ENCODE results near the gene SIGLEC7. TPM values are rescaled to one million over a fixed set of nuclear protein-coding genes. Genes with fewer than 3 reads are reported as not detected.

SIGLEC7 gene
- total RNA-seq, 5 donors from 2014 or later (not counting 1 experiment from before 2014, with no cell fraction given) = 0.30 to 3.3 (median 1.0) TPM; not detected in 1

GRCh38 chr19:51102991-51103390 is 39.1 kb upstream of the SIGLEC7 start:
- H3K27me3 ChIP-seq (replicated peaks in 1 of 2; ENCODE audit: control insufficient read depth in 2 of 2, extremely low read depth in 1 of 2, insufficient read depth in 2 of 2, low read length in 1 of 2) = no peaks in the 10 kb centered on the region
- Mint-ChIP-seq H3K9me3 (no peaks in the 10 kb centered on the region), H3K27me3 (no peaks in the 10 kb centered on the region), H3K4me3 (no peak overlapping the region), H3K27ac (no peak overlapping the region), H3K36me3 (peaks cover 38% of the 10 kb centered on the region), H3K4me1 (peaks cover 46 to 60% (median 55%) of the 10 kb centered on the region in 3 donors)
- no peaks in the 10 kb centered on the region for H3K9me3 ChIP-seq
- DNase-seq (no peak), ATAC-seq (replicated peaks in 1 of 4) (no peak)
- peaks cover 8 to 39% of the 10 kb centered on the region in 2 experiments for H3K4me1 ChIP-seq (ENCODE audit: control insufficient read depth in 1 of 2, extremely low read depth in 1 of 2, insufficient read depth in 2 of 2, low read length in 2 of 2)
- H3K4me3 ChIP-seq (ENCODE audit: control insufficient read depth in 1 of 2, extremely low read depth in 1 of 2, low read length in 1 of 2) = no peak overlapping the region
- H3K36me3 ChIP-seq (ENCODE audit: control insufficient read depth in 2 of 2, extremely low read depth in 1 of 2, insufficient read depth in 1 of 2, low read length in 1 of 2) = peaks cover 7 to 40% of the 10 kb centered on the region in 2 donors
- ChIA-PET POLR2A (no interaction called here), CTCF (no interaction called here)
- 82% methylated on average over 1 of the region's 7 CpGs for WGBS (ENCODE audit: insufficient coverage)
- H3K27ac ChIP-seq (ENCODE audit: low read length) = no peak overlapping the region

- ChIA-PET POLR2A (no interaction called here), CTCF (no interaction called here)
- H3K4me1 ChIP-seq (ENCODE audit: control insufficient read depth in 1 of 2, extremely low read depth in 1 of 2, insufficient read depth in 2 of 2, low read length in 2 of 2) = peaks cover 8 to 41% of the 10 kb centered on the region in 2 experiments
- Mint-ChIP-seq H3K4me3 (no peak overlapping the region), H3K4me1 (peaks cover 55 to 68% (median 64%) of the 10 kb centered on the region in 3 donors), H3K27me3 (no peaks in the 10 kb centered on the region), H3K9me3 (no peaks in the 10 kb centered on the region), H3K36me3 (peaks cover 38% of the 10 kb centered on the region), H3K27ac (no peak overlapping the region)
- H3K27me3 ChIP-seq (replicated peaks in 1 of 2; ENCODE audit: control insufficient read depth in 2 of 2, extremely low read depth in 1 of 2, insufficient read depth in 2 of 2, low read length in 1 of 2) = no peaks in the 10 kb centered on the region
- H3K4me3 ChIP-seq (ENCODE audit: control insufficient read depth in 1 of 2, extremely low read depth in 1 of 2, low read length in 1 of 2) = no peak overlapping the region
- DNase-seq (no peak), ATAC-seq (replicated peaks in 1 of 4) (no peak)
- H3K27ac ChIP-seq (ENCODE audit: low read length) = no peak overlapping the region
- H3K36me3 ChIP-seq (ENCODE audit: control insufficient read depth in 2 of 2, extremely low read depth in 1 of 2, insufficient read depth in 1 of 2, low read length in 1 of 2) = peaks cover 7 to 36% of the 10 kb centered on the region in 2 donors
- WGBS (ENCODE audit: insufficient coverage) = 97% methylated on average over 43 of the region's 49 CpGs
- no peaks in the 10 kb centered on the region for H3K9me3 ChIP-seq
Measured at GRCh38 chr19:51103926-51104341, 38.2 kb upstream of the SIGLEC7 start.

GRCh38 chr19:51107406-51108065 is 34.6 kb upstream of the SIGLEC7 start:
- Histone ChIP-seq H3K4me3 (ENCODE audit: control insufficient read depth in 1 of 2, extremely low read depth in 1 of 2, low read length in 1 of 2) (peak overlapping the region; percentile 83 to 86), H3K4me1 (ENCODE audit: control insufficient read depth in 1 of 2, extremely low read depth in 1 of 2, insufficient read depth in 2 of 2, low read length in 2 of 2) (peaks cover 8 to 36% of the 10 kb centered on the region in 2 experiments), H3K36me3 (ENCODE audit: control insufficient read depth in 2 of 2, extremely low read depth in 1 of 2, insufficient read depth in 1 of 2, low read length in 1 of 2) (peaks cover 7 to 19% of the 10 kb centered on the region in 2 donors), H3K9me3 (no peaks in the 10 kb centered on the region), H3K27ac (ENCODE audit: low read length) (peak overlapping the region; percentile 42), H3K27me3 (replicated peaks in 1 of 2; ENCODE audit: control insufficient read depth in 2 of 2, extremely low read depth in 1 of 2, insufficient read depth in 2 of 2, low read length in 1 of 2) (no peaks in the 10 kb centered on the region)
- CTCF ChIA-PET = interaction anchor here in 1 of 2 donors (0.5 kb wide), 1 partner anchor 51 kb away, joined by 5 read pairs; no protein-coding TSS in a partner anchor
- Mint-ChIP-seq H3K4me1 (peaks cover 42 to 55% (median 54%) of the 10 kb centered on the region in 3 donors), H3K9me3 (no peaks in the 10 kb centered on the region), H3K27me3 (no peaks in the 10 kb centered on the region), H3K27ac (peak overlapping the region; percentile 96 to 99), H3K4me3 (peak overlapping the region; percentile 87 to 98 (median 92)), H3K36me3 (peaks cover 22% of the 10 kb centered on the region)
- WGBS (ENCODE audit: insufficient coverage) = 23% methylated on average over 18 of the region's 18 CpGs
- no peak for ATAC-seq (replicated peaks in 1 of 4)
- POLR2A ChIA-PET = no interaction called here
- peak in 4 of 35 experiments; percentile 5 to 28 (median 20) for DNase-seq

GRCh38 chr19:51108066-51108804 is 33.9 kb upstream of the SIGLEC7 start, which contains the start of gene CTU1:
Gene CTU1, minus strand, starts transcription at chr19:51108409. Its CDS starts 3,840 bp downstream, at chr19:51104569.
- POLR2A ChIA-PET = interaction anchor here in 1 of 2 donors (0.6 kb wide), 1 partner anchor 302 kb away, joined by 3 read pairs; no protein-coding TSS in a partner anchor
- peak; percentile 97 to 99 (median 98) for ATAC-seq (replicated peaks in 1 of 4)
- 0% methylated on average over 30 of the region's 43 CpGs for WGBS (ENCODE audit: insufficient coverage)

GRCh38 chr19:51108805-51109146 is 33.3 kb upstream of the SIGLEC7 start:
- ChIA-PET POLR2A (interaction anchor here in 1 of 2 donors (0.6 kb wide), 1 partner anchor 301 kb away, joined by 3 read pairs; no protein-coding TSS in a partner anchor), CTCF (interaction anchor here in 1 of 2 donors (0.8 kb wide), 1 partner anchor 12 kb away, joined by 3 read pairs; no protein-coding TSS in a partner anchor)
- H3K27ac ChIP-seq (ENCODE audit: low read length) = peak overlapping the region; percentile 67
- H3K36me3 Mint-ChIP-seq = peaks cover 11% of the 10 kb centered on the region
- H3K4me1 ChIP-seq (ENCODE audit: control insufficient read depth in 1 of 2, extremely low read depth in 1 of 2, insufficient read depth in 2 of 2, low read length in 2 of 2) = peaks cover 8 to 39% of the 10 kb centered on the region in 2 experiments
- H3K4me1 Mint-ChIP-seq = peaks cover 37 to 46% (median 45%) of the 10 kb centered on the region in 3 donors
- no peaks in the 10 kb centered on the region for H3K9me3 ChIP-seq
- peaks cover 6 to 11% of the 10 kb centered on the region in 2 donors for H3K36me3 ChIP-seq (ENCODE audit: control insufficient read depth in 2 of 2, extremely low read depth in 1 of 2, insufficient read depth in 1 of 2, low read length in 1 of 2)
- H3K27ac Mint-ChIP-seq = peak overlapping the region; percentile 96 to 99
- peak overlapping the region; percentile 87 to 98 (median 92) for H3K4me3 Mint-ChIP-seq
- no peaks in the 10 kb centered on the region for H3K27me3 ChIP-seq (replicated peaks in 1 of 2; ENCODE audit: control insufficient read depth in 2 of 2, extremely low read depth in 1 of 2, insufficient read depth in 2 of 2, low read length in 1 of 2)
- peak overlapping the region; percentile 83 to 86 for H3K4me3 ChIP-seq (ENCODE audit: control insufficient read depth in 1 of 2, extremely low read depth in 1 of 2, low read length in 1 of 2)
- ATAC-seq (replicated peaks in 1 of 4) (peak; percentile 48 to 55 (median 53)), DNase-seq (no peak)
- WGBS (ENCODE audit: insufficient coverage) = 4% methylated on average over 3 of the region's 15 CpGs
- no peaks in the 10 kb centered on the region for H3K27me3 Mint-ChIP-seq
- H3K9me3 Mint-ChIP-seq = no peaks in the 10 kb centered on the region

More at GRCh38 chr19:51108066-51108804, 33.9 kb upstream of the SIGLEC7 start, which contains the start of gene CTU1:
- H3K27ac Mint-ChIP-seq = peak within 1 kb of the TSS; percentile 96 to 99
- no peaks in the 10 kb centered on the region for H3K27me3 Mint-ChIP-seq
- Histone ChIP-seq H3K4me1 (ENCODE audit: control insufficient read depth in 1 of 2, extremely low read depth in 1 of 2, insufficient read depth in 2 of 2, low read length in 2 of 2) (peaks cover 8 to 36% of the 10 kb centered on the region in 2 experiments), H3K27me3 (replicated peaks in 1 of 2; ENCODE audit: control insufficient read depth in 2 of 2, extremely low read depth in 1 of 2, insufficient read depth in 2 of 2, low read length in 1 of 2) (no peaks in the 10 kb centered on the region), H3K27ac (ENCODE audit: low read length) (peak within 1 kb of the TSS; percentile 67), H3K36me3 (ENCODE audit: control insufficient read depth in 2 of 2, extremely low read depth in 1 of 2, insufficient read depth in 1 of 2, low read length in 1 of 2) (peaks cover 7 to 13% of the 10 kb centered on the region in 2 donors), H3K9me3 (no peaks in the 10 kb centered on the region), H3K4me3 (ENCODE audit: control insufficient read depth in 1 of 2, extremely low read depth in 1 of 2, low read length in 1 of 2) (peak within 1 kb of the TSS; percentile 83 to 86)
- DNase-seq = peak; percentile 96 to 99 (median 98)
- peaks cover 37 to 49% (median 47%) of the 10 kb centered on the region in 3 donors for H3K4me1 Mint-ChIP-seq
- CTCF ChIA-PET = interaction anchor here in 1 of 2 donors (0.8 kb wide), 1 partner anchor 12 kb away, joined by 3 read pairs; no protein-coding TSS in a partner anchor
- peaks cover 16% of the 10 kb centered on the region for H3K36me3 Mint-ChIP-seq
- H3K4me3 Mint-ChIP-seq = peak within 1 kb of the TSS; percentile 87 to 98 (median 92)
- H3K9me3 Mint-ChIP-seq = no peaks in the 10 kb centered on the region

GRCh38 chr19:51110666-51110971 is 31.5 kb upstream of the SIGLEC7 start:
- Histone ChIP-seq H3K9me3 (no peaks in the 10 kb centered on the region), H3K27ac (ENCODE audit: low read length) (no peak overlapping the region), H3K4me1 (ENCODE audit: control insufficient read depth in 1 of 2, extremely low read depth in 1 of 2, insufficient read depth in 2 of 2, low read length in 2 of 2) (peaks cover 13 to 52% of the 10 kb centered on the region in 2 experiments), H3K4me3 (ENCODE audit: control insufficient read depth in 1 of 2, extremely low read depth in 1 of 2, low read length in 1 of 2) (no peak overlapping the region), H3K27me3 (replicated peaks in 1 of 2; ENCODE audit: control insufficient read depth in 2 of 2, extremely low read depth in 1 of 2, insufficient read depth in 2 of 2, low read length in 1 of 2) (peaks cover 0 to 1% of the 10 kb centered on the region in 2 experiments), H3K36me3 (ENCODE audit: control insufficient read depth in 2 of 2, extremely low read depth in 1 of 2, insufficient read depth in 1 of 2, low read length in 1 of 2) (no peaks in the 10 kb centered on the region)
- Mint-ChIP-seq H3K27ac (no peak overlapping the region), H3K4me3 (no peak overlapping the region), H3K9me3 (no peaks in the 10 kb centered on the region), H3K27me3 (peaks cover 0 to 3% of the 10 kb centered on the region in 2 donors), H3K4me1 (peaks cover 30 to 52% (median 49%) of the 10 kb centered on the region in 3 donors), H3K36me3 (peaks cover under 1% of the 10 kb centered on the region)
- POLR2A ChIA-PET = no interaction called here
- DNase-seq (no peak), ATAC-seq (replicated peaks in 1 of 4) (no peak)
- CTCF ChIA-PET = no interaction called here
- WGBS (ENCODE audit: insufficient coverage) = 78% methylated on average over 1 of the region's 1 CpG
